Fibroblast of skin of scalp (primary cell): ENCODE measurements around the gene RPRD2.

ENCODE experiments used
- DNase-seq: peaks from one replicate; pipeline ENCODE4 v3.0.0-alpha.2; 2013

Gene RPRD2

DNA sequence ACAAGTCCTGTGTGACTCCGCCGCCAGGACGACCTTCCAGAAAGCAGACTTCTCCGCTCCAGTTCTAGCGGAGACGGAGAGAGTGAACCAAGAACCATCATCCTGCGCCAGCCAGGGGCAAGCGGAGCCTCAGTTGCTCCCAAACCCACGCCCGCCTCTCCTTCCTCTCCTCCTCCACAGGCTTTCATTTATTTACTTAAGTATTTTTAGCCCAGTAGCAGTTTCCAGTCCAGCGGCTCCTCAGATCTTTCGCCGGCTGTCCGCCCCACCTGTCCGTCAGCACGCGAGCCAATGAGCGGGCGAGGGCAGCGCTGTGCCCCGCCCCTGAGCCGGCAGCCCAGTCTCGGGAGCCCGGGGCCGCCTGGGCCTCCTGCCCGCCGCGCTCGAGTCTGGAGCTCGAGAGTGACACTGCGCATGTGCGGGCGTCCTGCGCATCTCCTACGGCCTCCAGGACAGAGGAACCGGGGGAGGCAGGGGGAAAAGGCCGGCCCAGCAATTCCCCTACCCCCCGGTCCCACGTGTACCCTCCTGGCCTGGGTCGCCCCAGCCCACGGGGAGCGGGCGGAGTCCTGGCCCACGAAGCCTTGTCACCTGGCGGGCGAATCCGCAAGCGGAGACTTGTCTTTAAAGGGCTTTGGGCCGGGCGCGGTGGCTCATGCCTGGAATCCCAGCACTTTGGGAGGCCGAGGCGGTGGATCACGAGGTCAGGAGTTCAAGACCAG lies 151.5 kb downstream of the RPRD2 start, which contains the start of gene FALEC:
Gene FALEC (plus strand): TSS at position 425 of the 722 bp plus-strand sequence.
- peak; percentile 97 for DNase-seq

DNA sequence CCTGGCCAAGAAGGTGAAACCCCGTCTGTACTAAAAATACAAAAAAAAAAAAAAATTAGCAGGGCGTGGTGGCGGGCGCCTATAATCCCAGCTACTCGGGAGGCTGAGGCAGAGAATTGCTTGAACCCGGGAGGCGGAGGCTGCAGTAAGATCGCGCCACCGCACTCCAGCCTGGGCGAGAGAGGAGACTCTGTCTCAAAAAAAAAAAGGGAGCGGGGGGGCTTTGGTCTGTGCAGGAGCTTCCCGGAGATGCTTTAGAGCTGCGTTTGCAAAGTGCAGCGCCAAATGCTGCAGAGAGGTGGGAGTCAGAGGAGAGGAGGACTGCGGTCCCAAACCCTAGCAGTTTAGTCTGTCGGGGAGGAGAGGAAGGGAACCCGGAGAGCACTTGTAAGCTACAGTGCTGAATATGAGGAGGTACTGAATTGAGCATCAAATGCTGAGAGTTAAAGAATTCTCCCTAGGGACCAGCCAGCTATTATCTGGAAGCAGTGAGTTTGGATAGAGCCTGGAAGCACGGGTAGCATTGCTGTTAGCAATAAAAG lies 152.2 kb downstream of the RPRD2 start:
- no peak for DNase-seq

DNA sequence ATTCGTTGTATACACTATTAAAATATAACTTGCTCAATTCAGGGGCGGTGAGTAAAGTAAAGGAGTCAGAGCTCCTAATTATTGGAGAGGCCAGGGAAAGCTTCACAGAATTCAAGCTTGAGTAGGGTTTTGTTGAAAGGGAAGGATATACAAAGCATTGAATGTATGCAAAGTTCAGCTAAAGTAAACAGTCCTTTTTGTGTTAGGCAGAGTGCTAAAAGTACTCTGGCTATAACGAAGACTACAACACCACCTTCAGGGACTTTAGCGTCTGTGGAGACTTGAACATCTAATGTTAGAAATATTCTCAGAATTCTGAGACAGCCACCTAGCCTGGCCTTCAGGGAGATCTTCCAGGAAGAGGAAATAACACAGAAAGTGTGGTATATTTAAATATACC lies 152.7 kb downstream of the RPRD2 start:
- DNase-seq: no peak

DNA sequence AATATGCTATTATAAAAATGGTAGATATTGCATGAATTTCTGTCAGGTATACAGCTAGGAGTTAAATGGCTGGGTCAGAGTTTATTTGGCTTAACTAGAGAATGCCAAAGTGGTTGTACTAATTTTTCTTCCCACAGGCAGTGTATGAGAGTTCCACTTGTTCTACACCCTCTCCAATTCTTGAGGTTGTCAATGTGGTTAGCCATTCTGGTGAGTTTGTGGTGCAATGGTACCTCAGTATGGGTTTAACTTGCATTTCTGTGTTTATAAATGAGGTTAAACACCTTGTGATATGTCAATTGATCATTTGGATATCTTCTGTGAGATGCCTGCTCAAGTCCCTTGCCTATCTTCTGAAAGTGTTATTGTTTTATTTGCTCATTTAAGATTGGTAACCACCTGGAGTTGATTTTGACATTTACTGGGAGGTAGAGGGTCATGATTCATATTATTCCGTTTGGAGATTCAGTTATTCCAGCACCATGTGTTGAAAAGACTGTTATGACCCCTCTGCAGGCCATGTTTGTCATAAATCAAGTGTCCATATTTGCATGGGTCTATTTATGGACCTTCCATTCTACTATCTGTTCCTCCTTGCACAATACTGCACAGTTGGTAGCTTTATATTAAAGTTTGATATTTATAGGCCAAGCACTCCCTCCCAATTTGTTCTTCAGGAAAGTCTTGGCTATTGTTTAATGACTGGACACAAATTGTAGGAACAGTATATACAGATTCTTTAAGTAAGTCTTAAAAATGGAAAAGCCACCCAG lies 157.4 kb downstream of the RPRD2 start:
- no peak for DNase-seq

DNA sequence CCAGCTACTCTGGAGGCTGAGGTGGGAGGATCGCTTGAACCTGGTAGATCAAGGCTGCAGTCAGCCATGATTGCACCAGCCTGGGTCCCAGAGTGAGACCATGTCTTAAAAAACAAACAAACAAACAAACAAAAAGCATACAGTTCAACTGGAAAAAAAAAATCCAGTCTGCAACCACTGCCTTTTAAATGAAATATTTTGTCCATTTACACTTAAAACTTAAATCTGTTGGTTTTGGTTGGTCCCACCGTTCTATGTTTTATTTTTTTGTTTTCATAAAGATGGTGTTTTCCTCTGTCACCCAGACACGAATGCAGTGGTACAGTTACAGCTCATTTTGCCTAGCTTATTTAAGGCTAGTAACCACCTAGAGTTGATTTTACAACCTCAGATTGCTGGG lies 161.4 kb downstream of the RPRD2 start:
- no peak for DNase-seq
